Measurements from ENCODE around the gene HBA1. TPM values are rescaled to one million over a fixed set of nuclear protein-coding genes. Genes with fewer than 3 reads are reported as not detected.

HBA1 gene
- total and polyA plus RNA-seq, 2 of the 4 experiments (the other 2 are of a cell fraction), result 0.21 TPM; not detected in 1

- Histone ChIP-seq H2AFZ (replicated peaks; ENCODE audit: low read length, poor library complexity) (no peak overlapping the region), H3K27me3 (ENCODE audit: control insufficient read depth, insufficient read depth, low read length) (no peaks in the 10 kb centered on the region), H3K9me3 (ENCODE audit: control insufficient read depth, insufficient read depth, low read length) (no peaks in the 10 kb centered on the region), H2AK9ac (replicated peaks; ENCODE audit: low read depth, low read length, poor library complexity) (no peak overlapping the region), H4K5ac (ENCODE audit: low read depth, low read length) (no peak overlapping the region), H3K18ac (ENCODE audit: low read depth, low read length) (no peak overlapping the region), H3K23ac (ENCODE audit: low read depth, low read length) (no peak overlapping the region), H3K36me3 (ENCODE audit: control insufficient read depth, insufficient read depth, low read length) (no peaks in the 10 kb centered on the region), H2BK15ac (ENCODE audit: low read depth, low read length) (no peak overlapping the region), H3K56ac (ENCODE audit: extremely low read depth, insufficient read depth, low read length) (no peak overlapping the region), H3K4me3 (ENCODE audit: insufficient read depth, low read depth, low read length) (no peak overlapping the region), H3K79me1 (ENCODE audit: low read depth in 1 of 2, low read length in 2 of 2) (peaks cover 36 to 70% of the 10 kb centered on the region in 2 experiments), H3K9me1 (ENCODE audit: insufficient read depth, low read length) (peaks cover under 1% of the 10 kb centered on the region; the same call in 1 of the 2 replicates), H4K8ac (ENCODE audit: low read depth in 2 of 2, low read length in 2 of 2) (no peak overlapping the region), H2BK120ac (ENCODE audit: low read depth, low read length) (no peak overlapping the region), H3K4ac (ENCODE audit: low read depth, low read length) (no peak overlapping the region), H3K4me2 (ENCODE audit: low read depth, low read length) (no peak overlapping the region), H3K4me1 (ENCODE audit: control insufficient read depth, insufficient read depth, low read length) (peaks cover under 1% of the 10 kb centered on the region; the same call in 1 of the 2 replicates), H2BK5ac (ENCODE audit: low read depth, low read length, poor library complexity, severe bottlenecking) (no peak overlapping the region), H4K20me1 (ENCODE audit: insufficient read depth, low read length) (peaks cover 23% of the 10 kb centered on the region), H3K9ac (ENCODE audit: low read depth, low read length) (no peak overlapping the region), H2BK20ac (ENCODE audit: low read depth, low read length) (no peak overlapping the region), H3K14ac (replicated peaks; ENCODE audit: low read depth, low read length) (no peak overlapping the region), H2AK5ac (ENCODE audit: low read depth, low read length) (no peak overlapping the region), H3K27ac (ENCODE audit: insufficient read depth, low read length) (no peak overlapping the region), H4K91ac (ENCODE audit: insufficient read depth, low read depth, low read length) (no peak overlapping the region)
- intact Hi-C loops (cut with micrococcal nuclease), result no loop called here
- no peak for ATAC-seq (ENCODE audit: low read depth)
- no peak for DNase-seq
- CTCF ChIA-PET, result interaction anchor here (0.6 kb wide), 1 partner anchor 18 kb away, joined by 3 read pairs; no protein-coding TSS in a partner anchor
- no TSS peak for BruUV-seq (replicated peaks)
- 88% methylated on average over 3 of the region's 7 CpGs; no CpG with 5 or more reads in 1 of the 2 experiments for WGBS, 2 experiments (ENCODE audit: extremely low coverage in 2 of 2, insufficient read length in 1 of 2)
- TF ChIP-seq ELK1 (IDR thresholded peaks at IDR 0.05; ENCODE audit: borderline replicate concordance, low read depth, low read length) (no peak), BHLHE40 (IDR thresholded peaks at IDR 0.05; ENCODE audit: low read depth, low read length) (no peak), MAFK (IDR thresholded peaks at IDR 0.05; ENCODE audit: low read depth, low read length) (no peak), CEBPB (IDR thresholded peaks at IDR 0.05; ENCODE audit: low read depth, low read length) (no peak), RCOR1 (IDR thresholded peaks at IDR 0.05; ENCODE audit: insufficient replicate concordance, low read length) (no peak), MAZ (IDR thresholded peaks at IDR 0.05; ENCODE audit: borderline replicate concordance, low read depth, low read length) (no peak), SMC3 (IDR thresholded peaks at IDR 0.05; ENCODE audit: low read depth, low read length) (no peak), NFE2L2 (IDR thresholded peaks at IDR 0.05; ENCODE audit: low read depth, low read length) (no peak), CTCF (conservative IDR thresholded peaks at IDR 0.05; ENCODE audit: low read depth, low read length) (no peak), RAD21 (IDR thresholded peaks at IDR 0.05; ENCODE audit: low read length) (no peak), CHD1 (IDR thresholded peaks at IDR 0.05; ENCODE audit: low read depth, low read length) (no peak), FOS (IDR thresholded peaks at IDR 0.05; ENCODE audit: low read depth, low read length) (no peak), USF2 (IDR thresholded peaks at IDR 0.05; ENCODE audit: low read depth, low read length) (no peak), POLR2A (IDR thresholded peaks at IDR 0.05; ENCODE audit: low read depth, low read length) (no peak), MXI1 (IDR thresholded peaks at IDR 0.05; ENCODE audit: borderline replicate concordance, low read depth, low read length) (no peak), RFX5 (IDR thresholded peaks at IDR 0.05; ENCODE audit: low read depth, low read length) (no peak)
- POLR2A ChIA-PET (ENCODE audit: unreplicated experiment), result no interaction called here
- dilution Hi-C loops (cut with HindIII; ENCODE audit: low sequenced_read_pairs, unreplicated experiment), result no loop called here
- in situ Hi-C loops (cut with MboI; ENCODE audit: low sequenced_read_pairs), result no loop called here
Measured at GRCh38 chr16:132120-132519, 44.4 kb upstream of the HBA1 start.
